Body of pancreas (tissue), 4 donors: ENCODE results near the gene TBC1D22B.

Experiments
- POLR2A ChIP-seq, 3 donors: fragments of 450-650 bp; IDR thresholded peaks; one replicate each; pipeline ENCODE4 v1.6.1; 2016; ENCODE audit warnings: antibody characterized with exemption in 3 of 3, mild to moderate bottlenecking in 2 of 3
- TF ChIP-seq, protein P1 (sequence below), 7 experiments: fragments of 450-650 bp in 4 of 7; fragments of 200-600 bp in 3 of 7; sonication (generic) in 3 of 7; IDR thresholded peaks; one replicate each; pipeline ENCODE4 v1.5.1; 2016 to 2019; ENCODE audit warnings: antibody characterized with exemption in 7 of 7

DNA sequence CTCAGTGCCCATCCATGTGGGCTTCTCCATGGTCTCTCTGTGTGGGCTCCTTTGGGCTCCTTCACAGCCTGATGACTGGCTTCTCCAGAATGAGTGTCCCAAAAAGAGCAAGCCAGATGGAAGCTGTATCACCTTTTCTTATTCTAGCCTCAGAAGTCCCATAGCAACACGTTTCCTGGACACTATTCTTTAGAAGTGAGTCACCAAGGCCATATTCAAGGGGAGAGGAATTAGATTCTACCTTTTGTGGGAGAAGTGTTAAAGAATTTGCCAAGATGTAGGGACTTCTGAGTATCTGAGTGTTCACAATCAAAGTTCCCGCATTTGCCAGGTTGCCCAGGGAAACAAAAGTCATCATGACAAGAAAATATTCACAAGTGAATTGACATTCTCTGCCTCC, 20.7 kb upstream of the TBC1D22B start:
- TF ChIP-seq, protein P1, sequence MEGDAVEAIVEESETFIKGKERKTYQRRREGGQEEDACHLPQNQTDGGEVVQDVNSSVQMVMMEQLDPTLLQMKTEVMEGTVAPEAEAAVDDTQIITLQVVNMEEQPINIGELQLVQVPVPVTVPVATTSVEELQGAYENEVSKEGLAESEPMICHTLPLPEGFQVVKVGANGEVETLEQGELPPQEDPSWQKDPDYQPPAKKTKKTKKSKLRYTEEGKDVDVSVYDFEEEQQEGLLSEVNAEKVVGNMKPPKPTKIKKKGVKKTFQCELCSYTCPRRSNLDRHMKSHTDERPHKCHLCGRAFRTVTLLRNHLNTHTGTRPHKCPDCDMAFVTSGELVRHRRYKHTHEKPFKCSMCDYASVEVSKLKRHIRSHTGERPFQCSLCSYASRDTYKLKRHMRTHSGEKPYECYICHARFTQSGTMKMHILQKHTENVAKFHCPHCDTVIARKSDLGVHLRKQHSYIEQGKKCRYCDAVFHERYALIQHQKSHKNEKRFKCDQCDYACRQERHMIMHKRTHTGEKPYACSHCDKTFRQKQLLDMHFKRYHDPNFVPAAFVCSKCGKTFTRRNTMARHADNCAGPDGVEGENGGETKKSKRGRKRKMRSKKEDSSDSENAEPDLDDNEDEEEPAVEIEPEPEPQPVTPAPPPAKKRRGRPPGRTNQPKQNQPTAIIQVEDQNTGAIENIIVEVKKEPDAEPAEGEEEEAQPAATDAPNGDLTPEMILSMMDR (IDR thresholded peaks at IDR 0.05) = no peak
- TF ChIP-seq POLR2A (IDR thresholded peaks at IDR 0.05) = no peak
